Measurements from ENCODE around the gene PRPF6. TPM values are rescaled to one million over a fixed set of nuclear protein-coding genes. Genes with fewer than 3 reads are reported as not detected.

The PRPF6 gene, protein sequence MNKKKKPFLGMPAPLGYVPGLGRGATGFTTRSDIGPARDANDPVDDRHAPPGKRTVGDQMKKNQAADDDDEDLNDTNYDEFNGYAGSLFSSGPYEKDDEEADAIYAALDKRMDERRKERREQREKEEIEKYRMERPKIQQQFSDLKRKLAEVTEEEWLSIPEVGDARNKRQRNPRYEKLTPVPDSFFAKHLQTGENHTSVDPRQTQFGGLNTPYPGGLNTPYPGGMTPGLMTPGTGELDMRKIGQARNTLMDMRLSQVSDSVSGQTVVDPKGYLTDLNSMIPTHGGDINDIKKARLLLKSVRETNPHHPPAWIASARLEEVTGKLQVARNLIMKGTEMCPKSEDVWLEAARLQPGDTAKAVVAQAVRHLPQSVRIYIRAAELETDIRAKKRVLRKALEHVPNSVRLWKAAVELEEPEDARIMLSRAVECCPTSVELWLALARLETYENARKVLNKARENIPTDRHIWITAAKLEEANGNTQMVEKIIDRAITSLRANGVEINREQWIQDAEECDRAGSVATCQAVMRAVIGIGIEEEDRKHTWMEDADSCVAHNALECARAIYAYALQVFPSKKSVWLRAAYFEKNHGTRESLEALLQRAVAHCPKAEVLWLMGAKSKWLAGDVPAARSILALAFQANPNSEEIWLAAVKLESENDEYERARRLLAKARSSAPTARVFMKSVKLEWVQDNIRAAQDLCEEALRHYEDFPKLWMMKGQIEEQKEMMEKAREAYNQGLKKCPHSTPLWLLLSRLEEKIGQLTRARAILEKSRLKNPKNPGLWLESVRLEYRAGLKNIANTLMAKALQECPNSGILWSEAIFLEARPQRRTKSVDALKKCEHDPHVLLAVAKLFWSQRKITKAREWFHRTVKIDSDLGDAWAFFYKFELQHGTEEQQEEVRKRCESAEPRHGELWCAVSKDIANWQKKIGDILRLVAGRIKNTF
- total RNA-seq (2013): 52.2 TPM
- polyA plus RNA-seq: 10 to 100 TPM; 29.1 to 47.7 (median 34.5) TPM
- 44.7 and 71.7 TPM in 2 replicates for polyA minus RNA-seq
- total RNA-seq: 29.2 to 68.8 (median 59.5) reads per million in 11 experiments

DNA sequence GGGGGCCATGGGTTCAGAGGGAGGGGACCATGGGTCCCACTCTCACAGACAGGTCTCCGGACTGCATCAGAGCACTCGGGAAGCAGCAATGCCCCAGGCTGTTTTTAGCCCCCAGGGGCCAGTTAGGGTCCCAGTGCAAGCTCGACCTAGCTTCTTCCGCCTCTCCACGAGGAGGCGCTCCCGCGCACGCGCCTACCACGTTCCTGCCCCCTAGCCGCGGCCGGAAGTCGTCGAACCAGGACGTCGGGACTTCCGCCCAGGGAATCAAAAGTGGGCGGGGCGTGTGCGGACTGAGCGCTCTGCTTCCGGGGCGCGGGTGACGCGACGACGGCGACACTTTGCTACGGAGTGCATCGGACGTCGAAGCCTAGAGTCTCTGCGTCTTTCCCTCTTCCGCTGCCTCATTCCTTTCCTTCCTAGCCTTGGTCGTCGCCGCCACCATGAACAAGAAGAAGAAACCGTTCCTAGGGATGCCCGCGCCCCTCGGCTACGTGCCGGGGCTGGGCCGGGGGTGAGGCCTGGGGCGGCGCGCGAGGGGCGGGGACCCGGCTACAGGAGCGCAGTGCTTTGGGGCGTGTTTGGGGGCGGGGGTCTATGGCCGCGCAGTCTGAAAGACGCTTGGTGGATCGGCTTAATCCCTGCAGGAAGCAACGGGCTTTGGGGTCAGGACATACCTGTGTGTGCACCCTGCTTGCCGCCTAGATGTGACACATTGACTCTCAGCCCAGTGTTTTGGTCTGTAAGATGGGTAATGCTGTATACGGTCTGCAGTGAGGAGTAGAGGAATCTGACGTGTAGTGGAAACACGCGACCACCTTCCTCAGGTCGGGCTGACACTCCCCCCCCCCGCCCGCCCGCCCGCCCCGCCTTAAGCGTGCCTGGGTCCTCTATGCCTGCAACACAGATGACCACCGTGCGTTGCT, at the start of gene PRPF6:
Gene PRPF6 (plus strand): TSS at position 327 of the 923 bp plus-strand sequence. CDS start 114 bp downstream, at position 441.
- WGBS (ENCODE audit: insufficient coverage): under 1% methylated on average over 58 of the region's 75 CpGs

More for the DNA sequence above, at the start of gene PRPF6:
- Histone ChIP-seq H3K27me3 (ENCODE audit: control insufficient read depth in 2 of 2, insufficient read depth in 2 of 2, low read length in 2 of 2) (peaks cover 0 to 5% of the 10 kb centered on the region in 2 donors), H3K4me1 (ENCODE audit: control insufficient read depth in 1 of 2, insufficient read depth in 2 of 2, low read length in 2 of 2) (peaks cover 32 to 48% of the 10 kb centered on the region in 2 donors), H2AFZ (ENCODE audit: insufficient read depth, low read depth, low read length, poor library complexity, severe bottlenecking) (peak within 1 kb of the TSS; percentile 92), H4K20me1 (ENCODE audit: insufficient read depth, low read length) (no peaks in the 10 kb centered on the region), H3K4me3 (replicated peaks in 1 of 3; ENCODE audit: low read depth in 2 of 3, low read length in 3 of 3) (peak within 1 kb of the TSS; percentile 65 to 83 (median 76)), H3K27ac (ENCODE audit: low read depth in 1 of 2, low read length in 2 of 2) (peak within 1 kb of the TSS; percentile 50 to 89), H3K36me3 (replicated peaks in 1 of 2; ENCODE audit: control insufficient read depth in 1 of 2, insufficient read depth in 2 of 2, low read length in 2 of 2) (peaks cover 28 to 37% of the 10 kb centered on the region in 2 donors), H3K9me3 (replicated peaks in 1 of 2; ENCODE audit: control insufficient read depth in 1 of 2, insufficient read depth in 1 of 2, low read length in 2 of 2) (no peaks in the 10 kb centered on the region), H3K4me2 (replicated peaks; ENCODE audit: extremely low read depth, low read length, poor library complexity, severe bottlenecking) (peak within 1 kb of the TSS; percentile 99), H3K9ac (ENCODE audit: insufficient read depth, low read length, poor library complexity, severe bottlenecking) (peak within 1 kb of the TSS; percentile 75), H3K79me2 (ENCODE audit: insufficient read depth, low read length) (peaks cover 23% of the 10 kb centered on the region)
- H3K4me3 Mint-ChIP-seq: peak within 1 kb of the TSS; percentile 83 to 92
- peaks cover 0 to 2% (median 0%) of the 10 kb centered on the region in 7 donors for H3K9me3 Mint-ChIP-seq
- peaks cover 40% of the 10 kb centered on the region for H3K4me1 Mint-ChIP-seq
- TF ChIP-seq, protein P1, sequence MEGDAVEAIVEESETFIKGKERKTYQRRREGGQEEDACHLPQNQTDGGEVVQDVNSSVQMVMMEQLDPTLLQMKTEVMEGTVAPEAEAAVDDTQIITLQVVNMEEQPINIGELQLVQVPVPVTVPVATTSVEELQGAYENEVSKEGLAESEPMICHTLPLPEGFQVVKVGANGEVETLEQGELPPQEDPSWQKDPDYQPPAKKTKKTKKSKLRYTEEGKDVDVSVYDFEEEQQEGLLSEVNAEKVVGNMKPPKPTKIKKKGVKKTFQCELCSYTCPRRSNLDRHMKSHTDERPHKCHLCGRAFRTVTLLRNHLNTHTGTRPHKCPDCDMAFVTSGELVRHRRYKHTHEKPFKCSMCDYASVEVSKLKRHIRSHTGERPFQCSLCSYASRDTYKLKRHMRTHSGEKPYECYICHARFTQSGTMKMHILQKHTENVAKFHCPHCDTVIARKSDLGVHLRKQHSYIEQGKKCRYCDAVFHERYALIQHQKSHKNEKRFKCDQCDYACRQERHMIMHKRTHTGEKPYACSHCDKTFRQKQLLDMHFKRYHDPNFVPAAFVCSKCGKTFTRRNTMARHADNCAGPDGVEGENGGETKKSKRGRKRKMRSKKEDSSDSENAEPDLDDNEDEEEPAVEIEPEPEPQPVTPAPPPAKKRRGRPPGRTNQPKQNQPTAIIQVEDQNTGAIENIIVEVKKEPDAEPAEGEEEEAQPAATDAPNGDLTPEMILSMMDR (IDR thresholded peaks at IDR 0.05): peak; percentile 86
- DNase-seq: peak; percentile 96
- H3K27ac Mint-ChIP-seq: peak within 1 kb of the TSS; percentile 82 to 95 (median 91)
- intact Hi-C loops (cut with micrococcal nuclease): loop anchor here (1.0 to 10.0 kb wide), 6 partner anchors 25 to 1836 kb away; partner anchors contain the start of genes TCEA2 (in 2 of the 2), PSMA7 (in 1 of the 2), PTK6 (in 1 of the 2) and SS18L1 (in 1 of the 2)
- peaks cover 34 to 35% of the 10 kb centered on the region in 2 donors for H3K36me3 Mint-ChIP-seq
- peaks cover 3 to 11% (median 10%) of the 10 kb centered on the region in 3 donors for H3K27me3 Mint-ChIP-seq (ENCODE audit: low read depth in 3 of 3)

All from CD14-positive monocyte (primary cell).